ENCODE measurements around the gene EPOP.
A peak's percentile ranks its signal among the peaks of the same experiment; 100 is the strongest.

The EPOP gene

GRCh38 chr17:38676706-38677504, 2.1 kb upstream of the EPOP start:
- no peak overlapping the region for H3K27ac Mint-ChIP-seq (ENCODE audit: low read depth)
- ATAC-seq (replicated peaks; ENCODE audit: extremely low read depth, poor library complexity, severe bottlenecking) (peak; percentile 61), DNase-seq (ENCODE audit: low spot score in 2 of 2) (peak; percentile 72 to 82)
- peaks cover 6% of the 10 kb centered on the region for H3K36me3 Mint-ChIP-seq (ENCODE audit: insufficient read depth)
- no peak overlapping the region for H3K4me3 Mint-ChIP-seq
- peaks cover 30% of the 10 kb centered on the region for H3K27me3 Mint-ChIP-seq
- no peaks in the 10 kb centered on the region for H3K9me3 Mint-ChIP-seq
- H3K4me1 Mint-ChIP-seq, result peaks cover 15% of the 10 kb centered on the region

GRCh38 chr17:38674014-38674748, 576 bp downstream of the EPOP start:
- H3K27me3 Mint-ChIP-seq, result peaks cover 53% of the 10 kb centered on the region
- H3K4me3 Mint-ChIP-seq, result peak overlapping the region; percentile 57
- peaks cover 6% of the 10 kb centered on the region for H3K36me3 Mint-ChIP-seq (ENCODE audit: insufficient read depth)
- DNase-seq (ENCODE audit: low spot score in 2 of 2), result no peak
- ATAC-seq (replicated peaks; ENCODE audit: extremely low read depth, poor library complexity, severe bottlenecking), result peak; percentile 30
- no peaks in the 10 kb centered on the region for H3K9me3 Mint-ChIP-seq
- H3K27ac Mint-ChIP-seq (ENCODE audit: low read depth), result no peak overlapping the region
- H3K4me1 Mint-ChIP-seq, result peaks cover 15% of the 10 kb centered on the region

DNA sequence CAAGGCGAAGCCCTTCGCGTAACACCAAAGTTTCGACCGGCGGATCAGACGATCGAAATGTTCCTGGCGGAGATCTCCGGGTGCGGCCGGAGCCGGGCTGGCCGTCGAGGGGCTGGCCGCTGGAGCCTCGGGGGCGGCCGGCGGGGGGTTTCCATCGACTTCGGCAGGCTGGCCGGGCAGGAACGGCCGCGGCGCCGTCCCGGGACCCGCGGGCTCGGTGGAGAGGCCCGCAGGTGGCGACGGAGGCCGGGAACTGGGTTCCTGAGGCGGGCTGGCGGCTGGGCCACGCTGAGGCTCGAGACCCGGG, 1.1 kb downstream of the EPOP start:
- H3K4me3 Mint-ChIP-seq, result peak overlapping the region; percentile 41

DNA sequence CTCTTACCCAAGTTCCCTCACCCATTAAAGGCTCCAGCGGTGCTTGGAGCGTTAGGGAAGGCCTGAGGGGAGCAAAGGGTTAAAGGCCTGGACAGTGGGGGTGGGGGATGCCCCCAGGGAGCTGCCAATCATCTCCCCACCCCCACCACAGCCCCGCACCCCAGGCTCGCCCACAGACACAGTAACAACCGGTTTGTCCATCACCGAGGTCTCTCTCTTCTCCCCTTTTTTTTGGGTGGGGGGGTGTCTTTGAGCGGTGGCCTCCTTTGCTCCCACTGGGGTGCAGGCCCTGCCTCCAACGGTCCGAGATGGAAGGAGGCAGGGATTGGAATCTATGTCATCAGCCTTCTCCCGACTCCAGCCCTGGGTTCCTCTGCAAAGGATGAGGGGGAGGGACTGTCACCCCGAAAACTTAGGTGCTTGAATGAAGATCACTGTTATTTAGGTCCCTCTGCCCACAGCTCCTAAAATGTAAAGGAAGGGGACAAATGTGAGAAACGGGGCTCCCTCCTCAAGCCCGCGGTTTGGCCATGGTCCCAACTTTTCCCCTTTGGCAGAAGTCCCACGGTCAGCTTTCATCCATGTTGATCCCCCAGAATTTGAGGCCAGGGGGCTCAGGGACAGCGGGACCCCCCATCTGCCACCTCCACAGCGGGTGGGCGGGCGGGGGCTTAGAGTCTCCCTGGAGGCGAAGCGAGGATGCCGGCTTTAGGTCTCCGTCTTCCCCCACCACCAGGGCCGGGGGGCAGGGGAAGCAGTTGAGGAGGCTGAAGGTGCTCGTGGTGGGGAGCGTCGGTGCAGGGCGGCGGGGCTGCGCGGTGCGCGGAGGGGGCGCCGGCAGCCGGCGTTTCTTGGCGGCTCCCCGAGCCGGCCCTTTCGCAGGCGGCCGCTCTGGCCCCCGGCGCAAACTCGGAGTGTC, 1.7 kb downstream of the EPOP start:
- Mint-ChIP-seq H3K4me3 (peak overlapping the region; percentile 41), H3K27me3 (peaks cover 64% of the 10 kb centered on the region), H3K9me3 (no peaks in the 10 kb centered on the region), H3K4me1 (peaks cover 15% of the 10 kb centered on the region), H3K36me3 (ENCODE audit: insufficient read depth) (peaks cover 10% of the 10 kb centered on the region), H3K27ac (ENCODE audit: low read depth) (no peak overlapping the region)
- no peak for ATAC-seq (replicated peaks; ENCODE audit: extremely low read depth, poor library complexity, severe bottlenecking)
- DNase-seq (ENCODE audit: low spot score in 2 of 2), result no peak

More for the DNA sequence above, 1.1 kb downstream of the EPOP start:
- Mint-ChIP-seq H3K9me3 (no peaks in the 10 kb centered on the region), H3K36me3 (ENCODE audit: insufficient read depth) (peaks cover 8% of the 10 kb centered on the region), H3K27ac (ENCODE audit: low read depth) (no peak overlapping the region), H3K4me1 (peaks cover 15% of the 10 kb centered on the region), H3K27me3 (peaks cover 58% of the 10 kb centered on the region)
- no peak for ATAC-seq (replicated peaks; ENCODE audit: extremely low read depth, poor library complexity, severe bottlenecking)
- no peak for DNase-seq (ENCODE audit: low spot score in 2 of 2)

GRCh38 chr17:38671939-38672720, 2.6 kb downstream of the EPOP start:
- H3K4me3 Mint-ChIP-seq, result no peak overlapping the region
- H3K27ac Mint-ChIP-seq (ENCODE audit: low read depth), result no peak overlapping the region
- ATAC-seq (replicated peaks; ENCODE audit: extremely low read depth, poor library complexity, severe bottlenecking) (no peak), DNase-seq (ENCODE audit: low spot score in 2 of 2) (no peak)
- peaks cover 15% of the 10 kb centered on the region for H3K4me1 Mint-ChIP-seq
- H3K36me3 Mint-ChIP-seq (ENCODE audit: insufficient read depth), result peaks cover 7% of the 10 kb centered on the region
- peaks cover 73% of the 10 kb centered on the region for H3K27me3 Mint-ChIP-seq
- no peaks in the 10 kb centered on the region for H3K9me3 Mint-ChIP-seq

DNA sequence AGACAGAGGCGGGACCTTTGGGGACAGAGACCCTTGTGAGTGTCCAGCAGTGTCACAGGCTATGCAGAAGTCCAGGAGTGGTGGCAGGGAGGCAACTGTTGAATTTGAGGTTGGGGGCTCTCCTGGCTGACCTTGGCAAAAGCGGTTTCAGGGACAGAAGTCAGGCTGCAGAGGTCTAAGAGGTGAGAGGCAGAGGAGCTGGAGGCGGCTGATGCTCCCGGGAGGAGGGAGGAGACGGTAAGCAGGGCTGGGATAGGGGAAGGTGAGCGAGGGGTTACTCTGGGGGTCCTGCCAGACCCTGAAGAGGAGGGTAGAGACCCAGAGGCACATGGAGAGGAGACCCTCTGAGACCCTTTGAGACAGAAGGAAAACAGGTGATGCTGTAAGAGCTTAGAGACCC, 5.2 kb downstream of the EPOP start:
- H3K27ac Mint-ChIP-seq (ENCODE audit: low read depth), result no peak overlapping the region
- no peaks in the 10 kb centered on the region for H3K9me3 Mint-ChIP-seq
- H3K27me3 Mint-ChIP-seq, result peaks cover 62% of the 10 kb centered on the region
- DNase-seq (ENCODE audit: low spot score in 2 of 2) (no peak), ATAC-seq (replicated peaks; ENCODE audit: extremely low read depth, poor library complexity, severe bottlenecking) (no peak)
- no peaks in the 10 kb centered on the region for H3K4me1 Mint-ChIP-seq
- H3K4me3 Mint-ChIP-seq, result no peak overlapping the region
- peaks cover 4% of the 10 kb centered on the region for H3K36me3 Mint-ChIP-seq (ENCODE audit: insufficient read depth)

DNA sequence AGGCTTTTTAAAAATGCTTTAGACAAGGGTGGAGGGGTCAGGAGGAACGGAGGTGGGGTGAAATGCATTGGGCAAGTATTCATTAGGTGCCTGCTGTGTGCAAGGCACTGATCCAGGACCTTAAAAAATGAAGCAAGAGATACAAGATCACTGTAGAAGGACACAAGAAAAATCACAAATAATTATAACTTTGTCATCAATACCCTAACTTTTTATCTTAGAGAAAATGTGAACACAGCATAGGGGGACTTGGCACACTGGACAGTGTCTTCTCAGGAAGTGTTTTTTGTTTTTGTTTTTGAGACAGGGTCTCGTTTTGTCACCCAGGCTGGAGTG, 7.0 kb downstream of the EPOP start:
- no peaks in the 10 kb centered on the region for H3K4me1 Mint-ChIP-seq
- no peak overlapping the region for H3K27ac Mint-ChIP-seq (ENCODE audit: low read depth)
- H3K9me3 Mint-ChIP-seq, result no peaks in the 10 kb centered on the region
- DNase-seq (ENCODE audit: low spot score in 2 of 2) (no peak), ATAC-seq (replicated peaks; ENCODE audit: extremely low read depth, poor library complexity, severe bottlenecking) (no peak)
- peaks cover 4% of the 10 kb centered on the region for H3K36me3 Mint-ChIP-seq (ENCODE audit: insufficient read depth)
- H3K27me3 Mint-ChIP-seq, result peaks cover 67% of the 10 kb centered on the region
- no peak overlapping the region for H3K4me3 Mint-ChIP-seq

GRCh38 chr17:38667099-38667786, 7.5 kb downstream of the EPOP start:
- ATAC-seq (replicated peaks; ENCODE audit: extremely low read depth, poor library complexity, severe bottlenecking) (peak; percentile 32), DNase-seq (ENCODE audit: low spot score in 2 of 2) (peak in 1 of 2 donors; percentile 33)
- peaks cover 67% of the 10 kb centered on the region for H3K27me3 Mint-ChIP-seq

DNA sequence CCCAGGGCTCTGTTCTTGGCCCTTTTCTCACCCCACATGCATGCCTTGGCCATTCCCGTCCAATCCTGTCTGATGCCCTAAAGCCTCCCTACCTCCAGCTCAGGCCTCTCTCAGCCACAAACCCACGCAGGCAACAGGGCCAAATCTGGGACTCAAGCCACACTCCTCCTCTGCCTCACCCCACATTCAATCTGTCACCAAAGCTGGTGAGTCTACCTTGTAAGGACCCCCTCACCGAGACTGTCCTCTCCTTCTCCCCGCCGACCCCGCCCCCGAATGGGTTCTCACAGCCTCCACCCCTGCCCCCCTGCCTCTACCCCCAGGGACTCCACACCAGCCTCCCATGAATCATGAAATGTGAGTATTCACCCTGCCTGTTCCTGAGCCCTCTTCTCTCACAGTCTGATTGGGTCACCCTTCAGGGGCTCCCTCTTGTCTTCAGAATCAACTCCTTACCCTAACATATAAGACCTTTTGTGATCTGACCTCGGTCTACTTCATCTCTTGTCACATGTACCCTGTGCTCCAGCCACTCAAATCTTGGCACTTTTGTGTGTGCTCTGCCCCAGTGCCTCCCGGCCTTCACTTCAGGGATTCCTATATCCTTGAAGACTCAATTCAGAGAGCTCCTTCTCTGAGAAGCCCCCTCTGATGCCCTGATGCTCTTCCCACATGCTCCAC, 10.7 kb downstream of the EPOP start:
- H3K27me3 Mint-ChIP-seq, result peaks cover 51% of the 10 kb centered on the region
- H3K36me3 Mint-ChIP-seq (ENCODE audit: insufficient read depth), result peaks cover 4% of the 10 kb centered on the region
- H3K4me1 Mint-ChIP-seq, result no peaks in the 10 kb centered on the region
- DNase-seq (ENCODE audit: low spot score in 2 of 2), result no peak
- H3K27ac Mint-ChIP-seq (ENCODE audit: low read depth), result no peak overlapping the region
- no peak overlapping the region for H3K4me3 Mint-ChIP-seq
- no peak for ATAC-seq (replicated peaks; ENCODE audit: extremely low read depth, poor library complexity, severe bottlenecking)
- no peaks in the 10 kb centered on the region for H3K9me3 Mint-ChIP-seq

More at GRCh38 chr17:38667099-38667786, 7.5 kb downstream of the EPOP start:
- Mint-ChIP-seq H3K36me3 (ENCODE audit: insufficient read depth) (peaks cover 4% of the 10 kb centered on the region), H3K27ac (ENCODE audit: low read depth) (no peak overlapping the region), H3K4me1 (no peaks in the 10 kb centered on the region), H3K9me3 (no peaks in the 10 kb centered on the region), H3K4me3 (no peak overlapping the region)

DNA sequence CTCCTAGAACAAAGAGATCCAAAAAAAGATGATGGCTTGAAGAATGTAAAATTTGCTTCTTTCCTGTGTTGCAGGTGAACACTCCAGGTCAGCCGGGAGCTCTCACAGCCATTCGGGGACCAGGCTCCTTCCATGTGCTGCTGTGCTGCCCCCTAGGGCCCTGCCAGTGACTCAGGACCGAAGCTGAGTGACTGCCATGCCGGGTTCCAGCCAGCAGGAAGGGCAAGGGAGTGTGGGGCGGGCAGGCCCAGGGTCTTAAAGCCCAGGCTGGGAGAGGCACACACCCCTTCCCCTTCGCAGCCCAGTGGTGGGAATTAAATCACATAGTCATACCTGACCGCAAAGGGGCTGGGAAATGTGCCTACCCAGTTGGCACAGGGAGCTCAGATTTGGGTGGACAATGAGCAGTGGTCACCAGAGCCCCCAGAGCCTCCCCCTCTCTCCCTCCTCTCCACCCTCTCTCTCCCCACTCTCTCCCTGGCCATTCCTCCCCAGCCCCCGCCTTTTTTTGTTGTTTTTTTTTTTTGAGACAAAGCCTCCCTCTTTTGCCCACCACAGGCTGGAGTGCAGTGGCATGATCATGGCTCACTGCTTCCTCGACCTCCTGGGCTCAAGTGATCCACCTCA, 11.5 kb downstream of the EPOP start:
- Mint-ChIP-seq H3K4me1 (no peaks in the 10 kb centered on the region), H3K36me3 (ENCODE audit: insufficient read depth) (peaks cover under 1% of the 10 kb centered on the region), H3K9me3 (no peaks in the 10 kb centered on the region), H3K4me3 (no peak overlapping the region), H3K27ac (ENCODE audit: low read depth) (no peak overlapping the region), H3K27me3 (peaks cover 51% of the 10 kb centered on the region)
- DNase-seq (ENCODE audit: low spot score in 2 of 2), result no peak
- ATAC-seq (replicated peaks; ENCODE audit: extremely low read depth, poor library complexity, severe bottlenecking), result no peak
